Measurements from ENCODE around the gene HMCN1. TPM values are rescaled to one million over a fixed set of nuclear protein-coding genes. Genes with fewer than 3 reads are reported as not detected.

The HMCN1 gene
- total RNA-seq, 1 experiment from 2014 or later = 0.31 TPM

GRCh38 chr1:185860859-185861258, 126.7 kb downstream of the HMCN1 start:
- Histone ChIP-seq H3K27ac (no peak overlapping the region), H3K9me3 (ENCODE audit: insufficient read depth, low read depth) (no peaks in the 10 kb centered on the region; the same call in 1 of the 2 replicates), H2AFZ (no peak overlapping the region), H3K9me2 (ENCODE audit: insufficient read depth) (peaks cover 7% of the 10 kb centered on the region; the same call in 1 of the 2 replicates), H3K4me1 (replicated peaks; ENCODE audit: insufficient read depth) (peaks cover 7% of the 10 kb centered on the region; the same call in 1 of the 2 replicates), H3K79me2 (ENCODE audit: low read depth) (no peaks in the 10 kb centered on the region), H4K20me1 (ENCODE audit: insufficient read depth) (no peaks in the 10 kb centered on the region), H3K4me3 (no peak overlapping the region), H3K4me2 (no peak overlapping the region), H3K36me3 (ENCODE audit: low read depth) (no peaks in the 10 kb centered on the region), H3K27me3 (ENCODE audit: insufficient read depth, low read depth) (no peaks in the 10 kb centered on the region), H3F3A (ENCODE audit: insufficient read depth, low read depth) (no peaks in the 10 kb centered on the region)
- no peak for DNase-seq
- ChIA-PET CTCF (interaction anchor here (0.7 kb wide), 2 partner anchors 839 to 895 kb away, joined by 4 to 5 read pairs; no protein-coding TSS in a partner anchor), POLR2A (ENCODE audit: unreplicated experiment) (interaction anchor here (0.6 kb wide), 1 partner anchor 991 kb away, joined by 3 read pairs; no protein-coding TSS in a partner anchor)
- TF ChIP-seq EZH2 (IDR thresholded peaks at IDR 0.05; ENCODE audit: low read depth) (no peak), CTCF (conservative IDR thresholded peaks at IDR 0.05) (no peak)
- no TSS peak for BruUV-seq (replicated peaks)
- intact Hi-C loops (cut with micrococcal nuclease; ENCODE audit: unreplicated experiment) = no loop called here

- no peaks in the 10 kb centered on the region; the same call in 1 of the 2 replicates for H3K9me3 ChIP-seq (ENCODE audit: insufficient read depth, low read depth)
- no peak overlapping the region for H2AFZ ChIP-seq
- no peak overlapping the region for H3K4me2 ChIP-seq
- no peaks in the 10 kb centered on the region for H4K20me1 ChIP-seq (ENCODE audit: insufficient read depth)
- H3K27me3 ChIP-seq (ENCODE audit: insufficient read depth, low read depth) = no peaks in the 10 kb centered on the region
- ChIA-PET POLR2A (ENCODE audit: unreplicated experiment) (no interaction called here), CTCF (interaction anchor here (0.6 kb wide), 2 partner anchors 105 to 143 kb away, joined by 3 to 4 read pairs; no protein-coding TSS in a partner anchor)
- peaks cover 7% of the 10 kb centered on the region; the same call in 1 of the 2 replicates for H3K9me2 ChIP-seq (ENCODE audit: insufficient read depth)
- no peak for DNase-seq
- no peak overlapping the region for H3K4me3 ChIP-seq
- no TSS peak for BruUV-seq (replicated peaks)
- no peaks in the 10 kb centered on the region for H3K36me3 ChIP-seq (ENCODE audit: low read depth)
- intact Hi-C loops (cut with micrococcal nuclease; ENCODE audit: unreplicated experiment) = no loop called here
- peaks cover 7% of the 10 kb centered on the region; the same call in 1 of the 2 replicates for H3K4me1 ChIP-seq (replicated peaks; ENCODE audit: insufficient read depth)
- no peak overlapping the region for H3K27ac ChIP-seq
- no peaks in the 10 kb centered on the region for H3K79me2 ChIP-seq (ENCODE audit: low read depth)
- TF ChIP-seq CTCF (conservative IDR thresholded peaks at IDR 0.05) (no peak), EZH2 (IDR thresholded peaks at IDR 0.05; ENCODE audit: low read depth) (no peak)
- no peaks in the 10 kb centered on the region for H3F3A ChIP-seq (ENCODE audit: insufficient read depth, low read depth)
These were observed 127.4 kb downstream of the HMCN1 start for GRCh38 chr1:185861630-185862029.

GRCh38 chr1:185862235-185862634, 128.0 kb downstream of the HMCN1 start:
- Histone ChIP-seq H3K79me2 (ENCODE audit: low read depth) (no peaks in the 10 kb centered on the region), H3K4me2 (no peak overlapping the region), H4K20me1 (ENCODE audit: insufficient read depth) (no peaks in the 10 kb centered on the region), H3K27ac (no peak overlapping the region), H3F3A (ENCODE audit: insufficient read depth, low read depth) (no peaks in the 10 kb centered on the region), H3K36me3 (ENCODE audit: low read depth) (no peaks in the 10 kb centered on the region), H2AFZ (no peak overlapping the region), H3K9me2 (ENCODE audit: insufficient read depth) (peaks cover 7% of the 10 kb centered on the region; the same call in 1 of the 2 replicates), H3K4me3 (no peak overlapping the region), H3K27me3 (ENCODE audit: insufficient read depth, low read depth) (no peaks in the 10 kb centered on the region), H3K9me3 (ENCODE audit: insufficient read depth, low read depth) (no peaks in the 10 kb centered on the region; the same call in 1 of the 2 replicates), H3K4me1 (replicated peaks; ENCODE audit: insufficient read depth) (peaks cover 7% of the 10 kb centered on the region; the same call in 1 of the 2 replicates)
- ChIA-PET POLR2A (ENCODE audit: unreplicated experiment) (no interaction called here), CTCF (no interaction called here)
- no TSS peak for BruUV-seq (replicated peaks)
- TF ChIP-seq CTCF (conservative IDR thresholded peaks at IDR 0.05) (no peak), EZH2 (IDR thresholded peaks at IDR 0.05; ENCODE audit: low read depth) (no peak)
- DNase-seq = no peak
- intact Hi-C loops (cut with micrococcal nuclease; ENCODE audit: unreplicated experiment) = no loop called here
